GM21723 (cell line): ENCODE results near the gene IRF2BP1.
"Not testable (repeated sequence)": the region's sequence is repeated elsewhere in the genome, so short reads cannot be mapped to it uniquely, and the experiment has no call there.

Source experiments
- ATAC-seq: cut with Tn5 transposase; IDR thresholded peaks from one replicate; pipeline ENCODE4 v1.9.1; 2021; ENCODE audit warnings: mild to moderate bottlenecking, moderate library complexity; ENCODE audit not compliant: unreplicated experiment

IRF2BP1 gene

DNA sequence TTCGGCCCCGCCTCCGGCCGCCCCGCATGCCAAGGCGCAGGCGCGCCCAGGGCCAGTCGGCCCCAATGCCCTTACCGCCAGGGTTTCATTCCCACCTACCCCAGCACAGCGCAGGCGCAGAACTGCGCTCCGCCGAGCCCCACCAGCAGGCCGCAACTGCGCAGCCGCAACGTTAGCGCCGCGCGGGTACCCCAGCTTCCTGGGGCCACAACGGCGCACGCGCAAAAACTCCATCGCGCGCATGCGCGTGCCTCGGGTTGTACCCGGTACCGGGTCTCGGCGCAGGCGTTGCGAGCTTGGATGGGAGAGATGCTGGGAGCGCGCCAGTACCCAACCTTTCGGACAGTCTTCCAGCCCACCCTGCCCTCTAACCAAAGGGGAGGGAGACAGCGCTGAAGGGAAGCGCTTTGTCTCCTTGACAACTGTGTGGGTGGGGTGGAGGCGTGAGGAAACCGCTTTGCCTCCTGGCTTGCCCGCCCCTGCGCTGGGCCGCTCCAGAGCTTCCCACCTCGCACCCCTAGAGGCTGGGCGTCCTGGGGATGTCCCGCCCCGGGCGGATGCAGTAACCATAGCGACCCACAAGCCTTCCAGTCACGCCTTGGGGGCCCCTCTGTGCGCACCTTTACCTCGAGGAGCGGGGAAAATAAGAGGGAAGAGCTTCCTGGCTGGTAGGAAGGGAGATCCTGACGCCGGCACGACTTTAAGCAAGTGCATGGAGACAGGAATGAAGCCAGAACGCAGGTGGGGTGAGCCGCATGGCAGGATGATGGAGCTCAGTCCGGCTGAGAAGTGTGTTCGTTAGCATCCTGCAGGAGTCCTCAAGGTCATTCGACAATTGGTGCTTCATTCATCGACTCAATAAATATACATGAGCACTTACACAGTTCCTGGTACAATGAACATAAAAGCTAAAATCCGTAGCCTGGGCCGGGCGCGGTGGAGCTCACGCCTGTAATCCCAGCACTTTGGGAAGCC lies 17.0 kb upstream of the IRF2BP1 start:
- ATAC-seq = peak; percentile 76

DNA sequence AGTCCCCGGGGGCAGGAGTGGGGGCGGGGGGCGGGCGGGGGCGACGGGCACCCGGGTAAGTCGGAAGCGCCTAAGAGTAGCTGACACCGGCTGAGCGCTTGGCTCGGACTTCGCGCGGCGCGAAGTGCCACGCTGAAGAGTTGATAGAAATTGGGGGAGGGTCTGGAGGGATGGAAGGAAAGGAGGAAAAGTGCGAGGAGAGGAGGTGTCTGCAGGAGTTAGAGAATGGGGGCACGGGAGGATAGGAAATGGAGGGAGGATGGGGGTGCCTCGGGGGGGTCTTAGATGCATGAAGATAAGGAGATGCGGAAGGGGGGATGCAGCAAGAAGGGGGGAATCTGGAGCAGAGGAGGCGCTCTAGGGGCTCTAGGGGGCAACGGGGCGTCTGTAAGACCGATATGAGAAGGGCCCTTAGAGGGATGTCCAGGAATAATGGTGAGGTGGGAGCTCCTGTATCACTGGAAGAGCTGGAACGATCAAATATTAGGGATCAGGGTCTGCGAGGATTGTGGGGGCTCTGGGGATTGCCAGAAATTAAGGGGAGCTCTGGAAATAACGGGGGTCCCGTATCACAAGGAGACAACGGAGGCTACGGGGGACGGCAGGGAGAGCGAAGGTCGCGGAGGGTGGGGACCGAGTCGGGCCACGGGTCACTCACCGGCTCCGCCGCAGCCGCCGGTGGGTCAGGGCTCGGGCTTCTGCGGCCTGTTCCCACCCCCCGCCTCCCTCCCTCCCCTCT lies 16.1 kb upstream of the IRF2BP1 start, which contains the start of gene MYPOP:
Gene MYPOP, minus strand, starts transcription at position 702 of the 739 bp plus-strand sequence. CDS start 840 bp downstream, outside the sequence.
- ATAC-seq = no peak

DNA sequence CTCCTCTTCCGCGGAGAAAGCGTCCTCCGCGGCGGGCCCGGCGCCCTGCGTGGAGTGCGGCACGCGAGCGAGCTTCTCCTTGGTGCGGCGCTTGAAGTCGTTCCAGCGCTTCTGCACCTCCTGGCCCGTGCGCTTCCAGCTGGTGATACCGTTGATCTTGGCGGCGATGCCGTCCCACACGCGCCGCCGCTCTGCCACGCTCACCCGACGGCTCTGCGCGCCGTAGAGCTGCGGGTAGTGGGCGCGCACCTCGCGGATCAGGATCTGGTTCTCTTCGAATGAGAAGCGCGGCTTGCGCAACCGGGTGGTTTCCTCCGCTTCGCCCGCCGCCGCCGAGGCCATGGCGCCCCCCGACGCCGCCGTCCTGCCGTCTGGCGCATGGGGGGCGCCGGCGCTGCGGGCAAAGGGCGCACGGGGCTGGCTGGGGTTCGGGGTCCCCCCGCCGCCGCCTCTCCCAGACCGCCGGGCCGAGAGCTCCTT lies 15.5 kb upstream of the IRF2BP1 start:
- ATAC-seq = no peak

DNA sequence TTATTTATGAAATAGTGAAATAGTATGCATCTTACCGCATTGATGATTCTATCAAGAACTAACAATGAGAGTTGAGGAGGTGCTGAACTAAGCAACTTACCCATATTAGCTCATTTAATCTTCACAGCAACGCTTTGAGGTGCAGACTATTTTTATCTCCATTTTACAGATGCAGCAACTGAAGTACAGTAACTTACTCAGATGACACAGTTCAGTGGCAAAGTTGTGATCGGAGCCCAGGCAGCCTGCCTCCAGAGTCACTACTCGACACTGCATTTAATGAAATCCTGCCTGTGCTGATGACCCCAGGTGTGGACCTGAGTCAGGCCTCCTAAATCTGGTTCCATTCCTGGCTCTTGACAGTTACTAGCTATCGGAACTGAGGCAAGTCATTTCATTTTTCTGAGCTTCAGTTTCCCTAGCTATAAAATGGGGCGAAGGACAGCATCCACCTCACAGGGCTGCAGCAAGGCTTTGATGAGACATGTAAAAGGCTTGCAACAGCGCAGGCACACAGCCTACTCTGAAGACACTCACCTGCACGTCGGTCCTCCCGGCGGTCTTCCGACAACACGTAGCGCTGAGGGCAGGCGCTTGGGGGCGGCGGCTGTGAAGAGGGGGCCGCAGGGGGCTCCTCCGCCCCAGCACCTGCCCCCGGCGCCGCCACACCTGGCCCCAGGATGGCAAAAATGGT lies 14.9 kb upstream of the IRF2BP1 start:
- ATAC-seq = no peak

DNA sequence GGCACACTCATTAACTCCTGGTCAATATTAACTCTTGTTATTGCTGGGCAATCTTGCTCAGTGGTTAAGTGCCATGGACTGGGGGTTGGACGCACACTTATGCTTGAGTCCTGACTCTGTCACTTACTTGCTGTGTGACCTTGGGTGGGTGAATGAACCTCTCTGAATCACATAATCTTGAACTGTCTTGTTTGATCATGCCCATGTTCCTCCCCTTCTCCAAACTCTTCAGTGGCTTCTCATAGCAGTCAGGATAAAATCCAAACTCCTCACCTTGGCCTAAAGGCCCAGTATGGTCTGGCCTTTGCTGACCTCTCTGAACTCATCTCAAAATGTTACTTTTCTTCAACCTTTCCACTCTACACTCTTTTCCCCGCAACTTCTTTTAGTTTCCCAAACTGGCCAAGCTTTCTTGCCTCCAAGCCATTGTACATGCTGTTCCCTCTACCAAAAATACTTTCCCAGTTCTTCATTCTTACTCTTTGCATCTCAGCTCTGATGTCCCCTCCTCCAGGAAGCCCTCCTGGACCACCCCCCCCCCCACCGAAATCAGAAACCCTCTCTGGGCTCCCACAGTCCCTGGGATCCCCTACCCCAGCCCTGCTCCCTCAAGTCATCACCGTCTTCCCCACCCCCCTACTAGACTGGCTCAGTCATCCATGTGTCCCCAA lies 14.1 kb upstream of the IRF2BP1 start:
- no peak for ATAC-seq

DNA sequence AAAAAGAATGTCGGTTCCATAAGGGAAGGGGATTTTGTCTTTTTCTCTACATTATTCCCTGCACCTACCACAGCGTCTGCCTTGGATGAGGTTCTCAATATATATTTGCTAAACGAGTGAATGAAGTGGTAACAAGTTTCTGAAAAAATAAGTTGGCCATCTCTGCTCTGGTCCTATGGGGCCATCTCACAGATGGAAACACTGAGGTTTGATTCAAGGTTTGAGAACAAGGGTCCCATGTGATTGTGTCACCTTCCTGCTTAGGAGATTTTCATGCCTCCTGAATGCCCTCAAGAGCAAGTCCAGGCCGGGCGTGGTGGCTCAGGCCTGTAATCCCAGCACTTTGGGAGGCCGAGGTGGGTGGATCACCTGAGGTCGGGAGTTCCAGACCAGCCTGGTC lies 13.3 kb upstream of the IRF2BP1 start:
- ATAC-seq = no peak

DNA sequence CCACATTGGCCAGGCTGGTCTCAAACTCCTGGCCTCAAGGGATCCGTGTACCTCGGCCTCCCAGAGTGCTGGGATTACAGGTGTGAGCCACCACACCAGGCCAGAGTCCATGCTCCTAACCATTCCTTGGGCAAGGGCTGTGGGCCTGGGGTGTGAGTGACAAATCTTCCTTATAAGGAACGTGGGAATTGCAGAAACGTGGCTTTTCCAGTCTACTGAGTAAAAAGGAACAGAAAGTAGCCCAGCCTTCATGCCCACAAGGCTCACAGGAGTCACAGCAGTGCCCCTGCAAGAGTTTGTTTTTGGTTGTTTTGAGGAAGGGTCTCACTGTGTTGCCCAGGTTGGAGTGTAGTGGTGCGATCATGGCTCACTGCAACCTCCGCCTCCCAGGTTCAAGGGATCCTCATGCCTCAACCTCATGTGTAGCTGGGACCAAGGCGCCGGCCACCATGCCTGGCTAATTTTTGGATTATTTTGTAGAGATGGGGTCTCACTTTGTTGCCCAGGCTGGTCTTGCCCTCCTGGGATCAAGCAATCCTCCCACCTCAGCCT lies 11.4 kb upstream of the IRF2BP1 start:
- no peak for ATAC-seq

DNA sequence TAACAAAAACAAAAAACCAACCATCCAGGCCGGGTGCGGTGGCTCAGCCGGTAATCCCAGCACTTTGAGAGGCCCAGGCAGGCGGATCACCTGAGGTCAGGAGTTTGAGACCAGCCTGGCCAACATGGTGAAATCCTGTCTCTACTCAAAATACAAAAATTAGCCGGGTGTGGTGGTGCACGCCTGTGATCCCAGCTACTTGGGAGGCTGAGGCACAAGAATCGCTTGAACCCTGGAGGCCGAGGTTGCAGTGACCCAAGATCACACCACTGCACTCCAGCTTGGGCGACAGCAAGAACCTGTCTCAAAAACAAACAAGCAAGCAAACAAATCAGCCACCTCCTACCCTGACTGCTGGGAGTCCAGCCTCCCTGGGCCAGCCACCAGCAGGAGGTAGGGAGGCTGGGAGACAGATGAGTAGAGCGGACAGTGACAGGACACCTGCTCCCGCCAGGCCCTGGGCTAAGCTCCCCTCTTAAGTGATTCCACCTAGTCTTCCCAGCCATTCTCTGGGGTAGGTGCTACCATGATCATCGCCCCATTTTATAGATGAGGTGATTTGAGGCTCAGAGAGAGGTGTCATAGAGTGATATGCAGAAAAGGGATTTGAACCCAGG lies 10.2 kb upstream of the IRF2BP1 start:
- ATAC-seq = not testable (repeated sequence)

DNA sequence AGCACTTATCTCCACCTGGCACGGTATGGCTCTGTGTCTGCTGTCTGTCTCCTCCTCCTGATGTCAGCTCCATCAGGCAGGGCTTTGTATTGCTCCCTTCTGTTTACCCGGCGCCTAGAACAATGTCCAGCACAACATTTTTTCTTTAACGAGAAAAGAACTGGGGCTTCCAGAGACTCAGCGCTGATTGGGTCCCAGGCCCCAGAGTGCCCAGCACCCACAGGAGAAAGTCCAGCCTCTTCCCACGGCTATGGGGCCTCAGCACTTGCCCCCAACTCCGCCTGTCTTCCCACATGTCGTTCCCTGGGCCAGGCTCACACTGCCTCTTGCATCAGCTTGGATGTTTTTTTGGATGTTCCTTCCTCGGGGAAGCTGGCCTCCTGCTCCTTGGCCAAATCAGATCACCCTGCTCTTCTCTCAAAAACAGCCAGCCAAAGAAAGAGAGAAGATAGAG lies 9.6 kb upstream of the IRF2BP1 start:
- ATAC-seq = no peak

DNA sequence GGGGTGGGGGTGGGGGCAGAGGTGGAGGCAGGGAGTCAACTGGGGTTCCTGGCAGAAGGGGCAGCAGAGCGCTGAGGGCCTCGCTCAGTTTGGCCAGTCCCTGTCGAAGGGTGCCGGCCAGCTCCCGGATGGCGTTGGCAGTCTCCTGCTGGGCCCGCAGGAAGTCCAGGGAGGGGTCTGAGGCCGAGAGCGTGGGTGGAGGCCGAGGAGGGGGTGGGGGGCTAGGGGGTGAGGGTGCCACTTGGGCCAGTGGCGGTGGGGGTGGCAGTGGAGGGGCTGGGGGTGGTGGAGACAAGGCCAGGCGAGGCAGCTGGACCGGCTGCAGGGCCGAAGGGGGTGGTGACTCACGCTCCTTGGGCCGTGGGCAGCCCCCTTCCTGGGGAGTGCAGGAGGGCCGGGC lies 4.9 kb upstream of the IRF2BP1 start:
- ATAC-seq = no peak

DNA sequence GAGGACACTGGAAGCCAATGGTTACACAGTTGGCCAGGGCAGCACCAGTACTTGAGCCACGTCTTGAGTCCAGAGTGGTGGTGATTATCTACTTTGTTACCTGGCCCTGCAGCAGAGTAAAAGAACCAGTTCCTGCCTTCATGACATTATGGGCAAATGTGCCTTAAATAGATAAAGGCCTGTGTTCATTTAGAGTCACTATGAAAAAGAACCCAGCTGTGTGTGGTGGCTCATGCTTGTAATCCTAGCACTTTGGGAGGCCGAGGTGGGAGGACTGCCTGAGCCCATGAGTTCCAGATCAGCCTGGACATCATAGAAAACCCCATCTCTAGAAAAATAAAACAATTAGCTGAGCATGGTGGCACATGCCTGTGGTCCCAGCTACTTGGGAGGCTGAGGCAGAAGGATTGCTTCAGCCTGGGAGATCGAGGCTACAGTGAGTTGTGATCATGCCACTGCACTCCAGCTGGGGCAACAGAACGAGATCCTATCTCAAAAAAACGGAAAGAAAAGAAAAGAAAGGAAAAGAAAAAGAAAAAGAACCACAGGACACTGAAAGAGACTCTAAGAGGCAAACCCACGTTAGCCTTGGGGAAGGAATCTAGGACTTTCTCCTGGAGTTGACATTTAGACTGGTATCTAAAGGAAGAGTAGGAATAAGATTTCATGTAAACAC lies 3.4 kb upstream of the IRF2BP1 start:
- ATAC-seq = no peak

DNA sequence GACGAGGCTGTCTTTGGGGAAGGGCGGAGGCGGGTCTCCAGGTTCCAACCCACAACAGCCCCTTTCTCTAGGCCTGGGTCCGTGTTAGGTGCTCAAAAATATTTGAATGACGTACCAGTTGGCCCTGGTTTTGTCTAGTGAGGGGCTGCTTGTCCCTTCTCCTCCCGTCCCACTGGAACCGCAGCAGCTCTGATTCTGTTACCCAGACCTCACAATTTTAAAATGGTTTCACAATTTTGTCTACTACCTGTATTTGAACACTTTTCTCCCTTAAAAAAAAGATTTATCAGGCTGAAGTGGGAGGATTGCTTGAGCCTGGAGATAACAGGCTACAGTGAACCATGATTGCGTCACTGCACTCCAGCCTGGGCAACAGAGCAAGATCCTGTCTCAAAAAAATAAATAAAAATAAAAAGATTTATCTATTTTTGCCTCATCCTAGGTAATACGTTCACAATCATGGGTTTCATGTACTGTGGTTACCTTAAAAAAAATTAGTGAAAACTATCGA lies 1.3 kb upstream of the IRF2BP1 start:
- ATAC-seq = no peak

DNA sequence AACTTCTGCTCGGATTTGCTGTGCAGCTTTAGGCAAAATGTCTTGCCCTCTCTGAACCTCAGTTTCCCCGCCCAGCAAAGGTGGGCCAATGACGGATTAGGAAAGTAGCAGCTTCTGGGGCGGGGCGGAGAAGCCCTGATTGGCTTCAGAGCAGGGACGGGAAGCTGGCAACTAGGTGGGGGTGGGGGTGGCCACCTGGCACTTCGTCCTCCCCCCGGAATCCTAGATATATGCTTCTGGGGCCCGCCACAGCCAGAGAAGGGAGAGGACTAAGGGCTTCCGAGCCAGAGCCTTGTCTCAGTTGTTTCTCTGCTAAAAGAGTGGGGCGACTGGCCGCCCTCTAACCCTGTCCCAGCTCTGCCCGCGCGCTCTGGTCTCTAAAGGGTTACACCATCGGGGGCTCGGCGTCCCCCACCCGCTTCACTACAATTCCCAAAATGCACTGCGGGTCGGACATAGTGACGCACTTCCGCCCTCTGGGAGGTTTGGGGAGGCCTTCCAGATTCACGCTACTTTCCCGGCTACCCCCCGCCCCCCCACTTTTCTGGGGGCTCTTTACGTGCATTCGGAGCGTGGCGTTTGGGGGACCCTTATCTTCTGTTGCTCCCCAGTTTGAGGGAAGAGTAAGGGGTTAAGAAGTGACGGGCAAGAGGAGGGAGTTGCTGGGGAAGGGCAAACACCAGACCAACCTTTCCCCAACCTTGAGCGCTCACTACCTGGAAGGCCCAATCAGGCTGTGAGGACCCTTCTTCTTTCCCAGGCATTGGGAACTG lies 672 bp upstream of the IRF2BP1 start:
- ATAC-seq = peak; percentile 57

DNA sequence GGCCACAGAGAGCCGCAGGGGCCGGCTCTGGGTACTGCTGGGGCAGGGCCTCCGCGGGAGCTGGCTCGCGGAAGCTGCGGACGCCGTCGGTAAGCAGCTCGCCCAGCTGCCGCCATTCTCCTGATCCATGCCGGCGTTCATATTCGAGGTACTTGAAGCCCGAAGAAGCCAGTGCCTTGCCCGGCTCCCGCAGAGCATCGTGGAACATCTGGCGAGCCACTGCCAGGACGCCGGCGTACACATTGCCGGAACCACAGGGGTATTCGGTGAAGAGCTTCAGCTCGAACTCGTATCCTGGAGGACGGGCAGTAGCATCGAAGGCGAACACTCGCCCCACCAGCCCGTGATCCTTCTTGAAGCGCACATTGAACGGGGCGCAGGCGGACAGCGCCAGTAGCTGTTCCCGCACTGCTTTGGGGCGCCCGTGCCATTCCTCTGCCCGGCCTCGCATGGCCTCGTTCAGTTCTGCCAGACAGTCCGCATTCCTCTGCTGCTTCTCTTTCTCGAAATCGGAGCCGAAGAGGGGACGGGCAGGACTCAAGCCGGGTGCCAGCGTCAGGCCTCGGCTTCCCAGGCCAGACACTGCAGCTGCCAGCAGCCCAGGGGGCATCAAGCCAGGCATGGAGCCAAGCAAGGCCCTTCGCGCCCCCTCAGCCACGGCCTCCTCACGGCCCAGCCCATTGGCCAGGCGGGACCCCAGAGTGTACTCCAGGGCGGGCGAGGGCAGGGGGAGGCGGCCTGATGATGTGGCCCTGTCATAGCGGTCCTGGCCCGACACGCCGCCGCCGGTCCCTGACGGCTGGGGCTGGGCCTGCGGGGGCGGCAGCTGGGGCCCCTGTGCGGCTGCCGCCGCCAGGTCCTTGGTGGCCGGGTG lies 1.0 kb downstream of the IRF2BP1 start:
- ATAC-seq = no peak

DNA sequence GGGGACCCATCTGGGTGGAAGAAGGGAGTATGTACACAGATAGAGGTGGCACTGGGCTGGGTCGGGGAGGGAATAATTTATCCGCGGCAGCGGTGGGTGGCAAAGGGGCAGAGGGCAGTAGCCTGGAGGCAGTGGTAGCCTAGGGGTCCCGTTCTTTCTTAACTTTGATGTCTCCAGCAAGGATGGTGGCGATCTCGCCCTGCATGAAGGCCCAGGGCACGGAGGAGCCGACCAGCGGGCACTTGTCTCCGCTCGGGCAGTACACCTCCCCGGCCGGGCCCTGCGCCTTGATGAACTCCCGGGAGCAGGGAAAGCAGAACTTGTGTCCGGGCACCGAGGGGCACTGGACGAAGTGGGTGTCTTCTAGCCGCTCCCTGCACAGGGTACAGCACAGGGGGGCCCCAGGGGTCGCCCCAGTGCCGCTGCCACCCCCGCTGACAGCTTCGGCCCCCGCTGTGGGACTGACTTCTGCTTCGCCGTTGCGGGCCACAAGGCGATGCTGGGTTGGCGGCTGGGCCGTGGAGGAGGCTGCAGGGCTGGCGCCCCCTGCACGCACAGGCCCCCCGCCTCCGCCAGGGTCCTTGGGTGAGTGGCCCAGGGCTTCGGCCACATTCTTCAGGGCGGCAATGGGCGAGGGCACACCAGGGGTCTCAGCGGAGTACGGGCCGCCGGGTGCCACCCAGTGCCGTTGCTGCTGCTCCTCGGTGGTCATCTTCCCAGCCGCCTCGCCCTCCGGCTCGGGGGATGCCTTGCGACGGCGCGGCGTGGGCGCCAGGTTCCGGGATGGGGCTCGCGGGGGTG lies 1.9 kb downstream of the IRF2BP1 start:
- ATAC-seq = no peak

DNA sequence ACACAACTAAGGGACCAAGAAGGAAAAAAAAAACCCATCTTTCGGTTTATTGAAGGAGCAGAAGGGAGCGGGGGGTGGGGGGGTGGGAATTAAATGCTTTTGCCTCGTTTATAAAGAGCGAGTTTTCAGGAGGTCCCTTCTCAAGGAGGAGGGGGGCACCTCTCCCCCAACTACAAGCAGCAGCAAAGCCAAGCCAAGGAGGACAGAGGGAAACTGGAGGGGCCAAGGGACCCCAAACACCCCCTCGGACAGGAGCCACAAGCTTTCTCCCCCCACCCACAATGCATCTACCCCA lies 2.4 kb downstream of the IRF2BP1 start:
- no peak for ATAC-seq
